Right atrium auricular region (tissue), 2 donors: Measurements from ENCODE around the gene ADSL. TPM values are rescaled to one million over a fixed set of nuclear protein-coding genes. Genes with fewer than 3 reads are reported as not detected.

Experiments used
- DNase-seq: peaks from one replicate; pipeline ENCODE4 v3.0.0-alpha.2; 2019; ENCODE audit warnings: low spot score
- H3K27ac ChIP-seq, 2 donors: fragments of 200-600 bp; sonication (generic); 1 replicate in 1 of 2; 2 replicates in 1 of 2; pipeline ENCODE4 v1.5.1; 2016 to 2019
- H3K27me3 ChIP-seq, 2 donors: fragments of 200-600 bp; sonication (generic); one replicate each; pipeline versions ENCODE4 v1.5.1 to v1.6.0; 2017 to 2019
- H3K36me3 ChIP-seq: fragments of 200-600 bp; sonication (generic); one replicate; pipeline ENCODE4 v1.5.1; 2016
- H3K4me1 ChIP-seq, 2 donors: fragments of 200-600 bp; sonication (generic); one replicate each; pipeline versions ENCODE4 v1.5.1 to v1.6.0; 2017 to 2019
- H3K4me3 ChIP-seq, 2 donors: fragments of 200-600 bp; sonication (generic); 1 replicate in 1 of 2; 2 replicates in 1 of 2; pipeline ENCODE4 v1.5.1; 2017 to 2019; ENCODE audit warnings: mild to moderate bottlenecking in 1 of 2, moderate library complexity in 1 of 2
- H3K9me3 ChIP-seq, 2 donors: fragments of 200-600 bp; sonication (generic); one replicate each; pipeline ENCODE4 v1.5.1; 2019
- total RNA-seq, 2 donors: library from RNA; depleted of rRNA; stranded (reverse); fragments of >200 nt; gene quantifications; one replicate each; pipeline ENCODE4 v1.1.0, GENCODE V29; 2016
- TF ChIP-seq, protein P1 (sequence below), 2 donors: fragments of 200-600 bp; sonication (generic); IDR thresholded peaks; one replicate each; pipeline ENCODE4 v1.5.1; 2019; ENCODE audit warnings: antibody characterized with exemption in 2 of 2

ADSL gene
- total RNA-seq, 2 donors from 2014 or later, result 41.8 to 69.9 TPM

- H3K27me3 ChIP-seq, result no peaks in the 10 kb centered on the region
- H3K36me3 ChIP-seq, result peaks cover 31% of the 10 kb centered on the region
- no peak for DNase-seq
- TF ChIP-seq, protein P1, sequence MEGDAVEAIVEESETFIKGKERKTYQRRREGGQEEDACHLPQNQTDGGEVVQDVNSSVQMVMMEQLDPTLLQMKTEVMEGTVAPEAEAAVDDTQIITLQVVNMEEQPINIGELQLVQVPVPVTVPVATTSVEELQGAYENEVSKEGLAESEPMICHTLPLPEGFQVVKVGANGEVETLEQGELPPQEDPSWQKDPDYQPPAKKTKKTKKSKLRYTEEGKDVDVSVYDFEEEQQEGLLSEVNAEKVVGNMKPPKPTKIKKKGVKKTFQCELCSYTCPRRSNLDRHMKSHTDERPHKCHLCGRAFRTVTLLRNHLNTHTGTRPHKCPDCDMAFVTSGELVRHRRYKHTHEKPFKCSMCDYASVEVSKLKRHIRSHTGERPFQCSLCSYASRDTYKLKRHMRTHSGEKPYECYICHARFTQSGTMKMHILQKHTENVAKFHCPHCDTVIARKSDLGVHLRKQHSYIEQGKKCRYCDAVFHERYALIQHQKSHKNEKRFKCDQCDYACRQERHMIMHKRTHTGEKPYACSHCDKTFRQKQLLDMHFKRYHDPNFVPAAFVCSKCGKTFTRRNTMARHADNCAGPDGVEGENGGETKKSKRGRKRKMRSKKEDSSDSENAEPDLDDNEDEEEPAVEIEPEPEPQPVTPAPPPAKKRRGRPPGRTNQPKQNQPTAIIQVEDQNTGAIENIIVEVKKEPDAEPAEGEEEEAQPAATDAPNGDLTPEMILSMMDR (IDR thresholded peaks at IDR 0.05), result no peak
- H3K27ac ChIP-seq, result peak overlapping the region; percentile 88 to 92
- peaks cover 0 to 25% of the 10 kb centered on the region in 2 donors for H3K4me1 ChIP-seq
- peak overlapping the region; percentile 70 to 72 for H3K4me3 ChIP-seq
- no peaks in the 10 kb centered on the region for H3K9me3 ChIP-seq
These were observed 1.0 kb downstream of the ADSL start for GRCh38 chr22:40347300-40347699.

DNA sequence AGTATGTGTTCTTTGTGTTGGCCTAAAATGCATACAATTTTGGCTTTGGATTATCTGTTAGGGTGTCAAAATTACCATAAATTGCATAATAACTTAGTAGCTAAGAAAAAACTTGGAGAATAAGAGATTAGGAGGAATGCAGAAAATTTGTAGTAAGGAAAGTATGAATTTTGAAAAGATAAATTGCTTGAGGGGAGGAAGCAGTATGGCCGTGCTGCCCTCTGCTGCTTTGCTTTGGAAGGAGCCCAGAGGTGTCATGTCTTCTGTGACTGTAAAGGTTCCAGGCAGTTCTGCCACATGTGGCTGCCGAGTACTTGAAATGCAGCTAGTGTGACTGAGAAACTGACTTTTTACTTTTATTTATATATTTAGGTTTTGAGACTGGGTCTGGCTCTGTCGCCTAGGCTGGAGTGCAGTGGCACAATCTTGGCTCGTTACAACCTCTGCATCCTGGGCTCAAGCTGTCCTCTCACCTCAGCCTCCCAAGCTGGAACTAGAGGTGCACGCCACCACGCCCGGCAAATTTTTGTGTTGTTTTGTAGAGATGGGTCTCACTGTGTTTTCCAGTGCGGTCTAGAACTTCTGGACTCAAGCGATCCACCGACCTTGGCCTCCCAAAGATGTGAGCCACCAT lies 1.8 kb downstream of the ADSL start:
- H3K9me3 ChIP-seq, result no peaks in the 10 kb centered on the region
- no peak overlapping the region for H3K4me3 ChIP-seq
- peaks cover 40% of the 10 kb centered on the region for H3K36me3 ChIP-seq
- peaks cover 0 to 25% of the 10 kb centered on the region in 2 donors for H3K4me1 ChIP-seq
- DNase-seq, result no peak
- no peak overlapping the region for H3K27ac ChIP-seq
- H3K27me3 ChIP-seq, result no peaks in the 10 kb centered on the region
- TF ChIP-seq, protein P1 (IDR thresholded peaks at IDR 0.05), result peak; percentile 52 to 83

- Histone ChIP-seq H3K27ac (no peak overlapping the region), H3K4me1 (peaks cover 0 to 7% of the 10 kb centered on the region in 2 donors), H3K4me3 (no peak overlapping the region), H3K27me3 (no peaks in the 10 kb centered on the region), H3K36me3 (peaks cover 69% of the 10 kb centered on the region), H3K9me3 (no peaks in the 10 kb centered on the region)
- TF ChIP-seq, protein P1 (IDR thresholded peaks at IDR 0.05), result no peak
- no peak for DNase-seq
These were observed 6.5 kb downstream of the ADSL start for GRCh38 chr22:40352763-40353162.

- TF ChIP-seq, protein P1 (IDR thresholded peaks at IDR 0.05), result no peak
- Histone ChIP-seq H3K4me1 (no peaks in the 10 kb centered on the region), H3K36me3 (peaks cover 93% of the 10 kb centered on the region), H3K27ac (no peak overlapping the region), H3K4me3 (no peak overlapping the region), H3K27me3 (no peaks in the 10 kb centered on the region), H3K9me3 (no peaks in the 10 kb centered on the region)
- DNase-seq, result no peak
These were observed 14.8 kb downstream of the ADSL start for GRCh38 chr22:40361100-40361499.

DNA sequence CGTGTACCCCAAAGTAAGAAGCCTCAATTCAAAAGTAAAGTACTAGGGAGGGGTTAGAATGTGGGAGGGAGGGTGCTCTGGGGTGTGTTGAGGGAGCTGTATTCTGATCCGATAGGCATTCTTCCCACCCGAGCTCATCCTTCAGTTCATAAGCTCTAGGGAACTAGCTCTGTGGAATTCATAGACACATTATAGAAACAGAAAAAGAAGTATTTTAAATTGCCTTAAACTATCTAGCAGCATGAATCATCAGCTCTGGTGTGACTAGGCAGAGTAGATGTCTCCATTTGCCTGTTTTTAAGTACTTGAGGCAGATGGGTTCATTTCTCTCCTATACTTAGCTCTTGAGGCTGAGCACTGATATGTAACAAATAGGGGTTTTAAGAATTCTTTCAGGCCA lies 16.8 kb downstream of the ADSL start:
- H3K4me1 ChIP-seq, result no peaks in the 10 kb centered on the region
- H3K27me3 ChIP-seq, result no peaks in the 10 kb centered on the region
- no peak for DNase-seq
- H3K27ac ChIP-seq, result no peak overlapping the region
- TF ChIP-seq, protein P1 (IDR thresholded peaks at IDR 0.05), result no peak
- H3K4me3 ChIP-seq, result no peak overlapping the region
- H3K36me3 ChIP-seq, result peaks cover 100% of the 10 kb centered on the region
- H3K9me3 ChIP-seq, result no peaks in the 10 kb centered on the region

DNA sequence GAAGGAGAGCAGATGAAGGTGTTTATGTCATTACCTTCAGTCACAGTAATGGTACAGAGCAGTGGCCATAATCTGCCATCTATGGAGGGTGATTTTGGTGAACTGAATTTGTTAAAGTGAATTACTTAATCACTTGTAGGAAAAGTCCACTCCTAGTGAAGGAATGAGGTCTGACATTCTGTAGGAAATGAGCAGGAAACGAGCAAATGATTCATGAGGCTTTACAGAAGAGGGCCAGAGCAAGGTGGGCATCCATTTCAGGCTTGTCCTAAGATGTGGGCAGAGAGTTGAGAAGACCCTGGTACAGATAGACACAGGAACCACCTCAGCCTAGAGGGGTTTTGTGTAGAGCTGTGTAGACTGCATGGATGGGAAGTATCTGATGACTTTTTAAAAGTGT lies 18.1 kb downstream of the ADSL start:
- Histone ChIP-seq H3K4me1 (no peaks in the 10 kb centered on the region), H3K4me3 (no peak overlapping the region), H3K27ac (no peak overlapping the region), H3K9me3 (no peaks in the 10 kb centered on the region), H3K27me3 (no peaks in the 10 kb centered on the region), H3K36me3 (peaks cover 87% of the 10 kb centered on the region)
- TF ChIP-seq, protein P1 (IDR thresholded peaks at IDR 0.05), result no peak
- DNase-seq, result no peak
